Adrenal gland (tissue), 12 donors: Measurements from ENCODE around the gene SLC9A4. TPM values are rescaled to one million over a fixed set of nuclear protein-coding genes. Genes with fewer than 3 reads are reported as not detected.

Experiments
- DNase-seq, 7 donors: peaks; one replicate each; pipeline ENCODE4 v3.0.0-alpha.2; 2019 to 2020
- H3K27ac ChIP-seq, 5 donors: fragments of 200-600 bp; sonication (generic) in 4 of 5; 1 replicate in 3 of 5; 2 replicates in 2 of 5; pipeline versions ENCODE4 v1.5.1 to v1.8.0; 2016 to 2020; ENCODE audit warnings: mild to moderate bottlenecking in 1 of 5
- H3K27me3 ChIP-seq: fragments of 200-600 bp; 2 replicates; pipeline ENCODE4 v1.8.0; 2021
- H3K36me3 ChIP-seq, 2 donors: fragments of 200-600 bp; replicated peaks in 1 of 2; 1 replicate in 1 of 2; 2 replicates in 1 of 2; pipeline versions ENCODE4 v1.5.1 to v1.8.0; 2018 to 2022
- H3K4me1 ChIP-seq, 2 donors: fragments of 200-600 bp; replicated peaks in 1 of 2; 1 replicate in 1 of 2; 2 replicates in 1 of 2; pipeline versions ENCODE4 v1.5.1 to v1.8.0; 2018 to 2021
- H3K4me3 ChIP-seq, 4 donors: fragments of 200-600 bp; sonication (generic) in 3 of 4; one replicate each; pipeline ENCODE4 v1.5.1; 2016 to 2018
- H3K9me3 ChIP-seq, 3 donors: fragments of 200-600 bp; sonication (generic) in 1 of 3; replicated peaks in 1 of 3; 1 replicate in 2 of 3; 2 replicates in 1 of 3; pipeline versions ENCODE4 v1.5.1 to v1.8.0; 2016 to 2021
- POLR2A ChIP-seq, 2 donors: fragments of 450-650 bp; IDR thresholded peaks; one replicate each; pipeline ENCODE4 v1.6.1; 2017; ENCODE audit warnings: antibody characterized with exemption in 2 of 2, mild to moderate bottlenecking in 2 of 2, moderate library complexity in 1 of 2
- WGBS, 4 donors: extraction: QIAGEN DNeasy Blood & Tissue Kit in 2 of 4; methylation state at CpG; one replicate each; pipeline versions ENCODE4 v1.1.5 to v1.1.7; 2013 to 2017; 5-methylcytosine and 5-hydroxymethylcytosine counted together
- intact Hi-C, 2 donors: fragments of 100-400 bp; cut with DNase I; formaldehyde crosslinking; loops; one replicate each; pipeline versions ENCODE4 v1.14.1 to v1.15.0; 2022 to 2023
- polyA plus RNA-seq, 3 donors: library from polyadenylated mRNA; stranded (reverse); fragments of 200-250 nt in 2 of 3; fragments of 350-450 nt in 1 of 3; fragmentation: Illumina TruSeq in 1 of 3; extraction: RNeasy Lipid Tissue Mini Kit (QIAGEN cat#74804) in 1 of 3; gene quantifications; one replicate each; pipeline ENCODE4 v1.2.3, GENCODE V29; 2013 to 2014
- total RNA-seq, 9 donors: library from RNA; depleted of rRNA in 4 of 9; stranded (reverse); fragments of >200 nt in 4 of 9; fragments of 120-200 nt in 1 of 9; fragmentation: NEBNext Ultra II Directional in 1 of 9; extraction: Animal tissue kit (Norgen Biotek cat#: 25700) in 1 of 9; gene quantifications; one replicate each; pipeline versions ENCODE4 v1.1.0 to v1.2.4, GENCODE V29; 2013 to 2023
- TF ChIP-seq, protein P1 (sequence below), 6 experiments: fragments of 450-650 bp in 4 of 6; fragments of 200-600 bp in 2 of 6; sonication (generic) in 1 of 6; IDR thresholded peaks; 1 replicate in 5 of 6; 2 replicates in 1 of 6; pipeline versions ENCODE4 v1.5.1 to v1.8.0; 2016 to 2021; ENCODE audit warnings: antibody characterized with exemption in 6 of 6, mild to moderate bottlenecking in 2 of 6, moderate library complexity in 1 of 6
- donor health status: healthy with polysubstance abuse.
- donor health status: Bipolar disorder and iron deficiency.
- donor health status: DM: yes; HTN: yes; CAD: no.
- donor health status: DM: no; HTN: no; CAD: no.
- donor health status: DM: no; HTN: no; CAD: no.
- donor health status: DM: yes; HTN: yes; CAD: no.

Gene SLC9A4
- total and polyA plus RNA-seq, 12 donors, result 0.17 TPM; not detected in 11

DNA sequence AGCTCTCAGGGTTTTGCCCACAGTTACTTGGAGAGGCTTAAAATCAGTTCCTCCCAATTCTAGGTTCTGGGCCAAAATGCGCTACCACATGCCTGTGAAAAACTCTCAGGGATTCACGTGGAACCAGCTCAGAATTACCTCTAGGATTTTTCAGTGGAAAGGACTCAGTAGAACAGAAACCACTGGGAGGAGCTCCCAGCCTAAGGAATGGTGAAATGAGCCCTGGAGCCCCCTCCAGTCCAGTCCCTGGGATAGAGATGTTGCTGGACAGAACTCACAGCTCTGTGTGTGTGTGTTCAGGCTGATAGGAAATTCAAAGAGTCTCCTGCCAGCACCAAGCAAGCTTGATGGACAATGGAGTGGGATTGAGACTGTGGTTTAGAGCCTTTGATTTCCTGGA is 21.1 kb upstream of the SLC9A4 start:
- TF ChIP-seq, protein P1, sequence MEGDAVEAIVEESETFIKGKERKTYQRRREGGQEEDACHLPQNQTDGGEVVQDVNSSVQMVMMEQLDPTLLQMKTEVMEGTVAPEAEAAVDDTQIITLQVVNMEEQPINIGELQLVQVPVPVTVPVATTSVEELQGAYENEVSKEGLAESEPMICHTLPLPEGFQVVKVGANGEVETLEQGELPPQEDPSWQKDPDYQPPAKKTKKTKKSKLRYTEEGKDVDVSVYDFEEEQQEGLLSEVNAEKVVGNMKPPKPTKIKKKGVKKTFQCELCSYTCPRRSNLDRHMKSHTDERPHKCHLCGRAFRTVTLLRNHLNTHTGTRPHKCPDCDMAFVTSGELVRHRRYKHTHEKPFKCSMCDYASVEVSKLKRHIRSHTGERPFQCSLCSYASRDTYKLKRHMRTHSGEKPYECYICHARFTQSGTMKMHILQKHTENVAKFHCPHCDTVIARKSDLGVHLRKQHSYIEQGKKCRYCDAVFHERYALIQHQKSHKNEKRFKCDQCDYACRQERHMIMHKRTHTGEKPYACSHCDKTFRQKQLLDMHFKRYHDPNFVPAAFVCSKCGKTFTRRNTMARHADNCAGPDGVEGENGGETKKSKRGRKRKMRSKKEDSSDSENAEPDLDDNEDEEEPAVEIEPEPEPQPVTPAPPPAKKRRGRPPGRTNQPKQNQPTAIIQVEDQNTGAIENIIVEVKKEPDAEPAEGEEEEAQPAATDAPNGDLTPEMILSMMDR (IDR thresholded peaks at IDR 0.05), result no peak
- Histone ChIP-seq H3K36me3 (no peaks in the 10 kb centered on the region), H3K27me3 (peaks cover 2% of the 10 kb centered on the region), H3K4me3 (no peak overlapping the region), H3K4me1 (no peaks in the 10 kb centered on the region), H3K9me3 (no peaks in the 10 kb centered on the region), H3K27ac (no peak overlapping the region)
- 61 to 69% (median 65%) methylated on average over 2 of the region's 2 CpGs; no CpG with 5 or more reads in 1 of the 4 donors for WGBS, 4 donors
- intact Hi-C loops, result no loop called here
- DNase-seq, result no peak

GRCh38 chr2:102453501-102453900 is 19.5 kb upstream of the SLC9A4 start:
- H3K4me1 ChIP-seq, result no peaks in the 10 kb centered on the region
- TF ChIP-seq POLR2A (IDR thresholded peaks at IDR 0.05), result no peak
- TF ChIP-seq, protein P1 (IDR thresholded peaks at IDR 0.05), result no peak
- intact Hi-C loops, result no loop called here
- H3K27me3 ChIP-seq, result peaks cover 2% of the 10 kb centered on the region
- no peaks in the 10 kb centered on the region for H3K36me3 ChIP-seq
- 59 to 67% (median 64%) methylated on average over 4 of the region's 4 CpGs for WGBS, 4 donors
- H3K27ac ChIP-seq, result no peak overlapping the region
- H3K4me3 ChIP-seq, result no peak overlapping the region
- no peaks in the 10 kb centered on the region for H3K9me3 ChIP-seq
- DNase-seq, result no peak

DNA sequence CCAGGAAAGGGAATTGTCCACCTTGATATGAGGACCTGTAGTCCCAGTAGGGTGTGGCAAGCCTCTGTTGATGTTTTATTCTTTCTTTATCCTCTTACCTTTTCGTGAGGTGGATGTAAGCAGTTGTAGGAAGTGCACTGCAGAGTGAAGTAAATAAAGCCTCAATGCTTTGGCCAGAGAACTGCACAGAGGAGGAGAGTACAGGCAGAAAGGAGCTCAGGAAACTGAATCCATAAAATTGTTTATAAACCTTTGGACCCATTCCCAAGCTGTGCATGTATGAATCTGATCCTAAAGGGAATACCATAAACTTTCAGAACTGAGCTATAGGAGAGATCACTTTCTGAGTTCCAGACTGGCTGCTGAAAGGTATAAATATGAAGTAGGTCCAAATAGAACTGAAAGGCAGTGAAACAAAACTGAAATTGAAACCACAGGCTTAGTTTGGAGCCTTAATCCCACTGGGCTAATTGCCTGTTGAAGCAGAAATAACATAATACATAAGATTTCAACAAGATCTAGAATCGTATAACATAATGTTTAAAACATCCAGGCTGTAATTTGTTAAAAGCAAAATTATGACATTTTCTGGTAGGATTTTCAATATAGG is 17.9 kb upstream of the SLC9A4 start:
- H3K4me1 ChIP-seq, result no peaks in the 10 kb centered on the region
- no peak overlapping the region for H3K4me3 ChIP-seq
- H3K27ac ChIP-seq, result no peak overlapping the region
- intact Hi-C loops, result no loop called here
- TF ChIP-seq POLR2A (IDR thresholded peaks at IDR 0.05), result no peak
- TF ChIP-seq, protein P1 (IDR thresholded peaks at IDR 0.05), result no peak
- peaks cover under 1% of the 10 kb centered on the region for H3K27me3 ChIP-seq
- DNase-seq, result no peak
- H3K9me3 ChIP-seq, result no peaks in the 10 kb centered on the region
- H3K36me3 ChIP-seq, result no peaks in the 10 kb centered on the region
- WGBS, 4 donors, result 77 to 80% (median 78%) methylated on average over 2 of the region's 2 CpGs

- Histone ChIP-seq H3K4me3 (no peak overlapping the region), H3K36me3 (no peaks in the 10 kb centered on the region), H3K27ac (no peak overlapping the region), H3K9me3 (no peaks in the 10 kb centered on the region), H3K27me3 (no peaks in the 10 kb centered on the region), H3K4me1 (no peaks in the 10 kb centered on the region)
- DNase-seq, result no peak
- TF ChIP-seq POLR2A (IDR thresholded peaks at IDR 0.05), result no peak
- TF ChIP-seq, protein P1 (IDR thresholded peaks at IDR 0.05), result no peak
- 60 to 82% (median 70%) methylated on average over 1 of the region's 1 CpG for WGBS, 4 donors
- intact Hi-C loops, result no loop called here
Observed at GRCh38 chr2:102460467-102460866, 12.6 kb upstream of the SLC9A4 start.
